Upper lobe of left lung (tissue), 4 donors: ENCODE measurements around the gene LGALS4.

ENCODE experiments used
- CTCF ChIP-seq, 6 experiments: fragments of 450-650 bp in 4 of 6; fragments of 200-600 bp in 2 of 6; sonication (generic) in 2 of 6; IDR thresholded peaks; one replicate each; pipeline ENCODE4 v1.5.1; 2016 to 2019; ENCODE audit warnings: antibody characterized with exemption in 6 of 6
- EP300 ChIP-seq, 4 donors: sonication (generic); formaldehyde crosslinking; IDR thresholded peaks; one replicate each; pipeline ENCODE4 v1.5.1; 2017; ENCODE audit warnings: antibody characterized with exemption in 4 of 4, control low read depth in 2 of 4

GRCh38 chr19:38796154-38796553 lies 16.6 kb downstream of the LGALS4 start:
- TF ChIP-seq CTCF (IDR thresholded peaks at IDR 0.05) (no peak), EP300 (IDR thresholded peaks at IDR 0.05) (no peak)
